Caco-2 (cell line): ENCODE results near the gene CALML5. TPM values are rescaled to one million over a fixed set of nuclear protein-coding genes. Genes with fewer than 3 reads are reported as not detected.

Experiments
- BruUV-seq: library from RNA; stranded (reverse); fragments of 400-500 nt; replicated peaks from 2 replicates; lab custom pipeline; 2021; lab: Mats Ljungman, UMichigan
- CTCF ChIA-PET: fragments of 300-600 bp; sonication (Branson Sonifier 250); formaldehyde crosslinking; loops from one replicate; lab custom pipeline; 2022; ENCODE audit warnings: antibody characterized with exemption; lab: Charles Lee
- POLR2A ChIA-PET: fragments of 300-600 bp; sonication (Branson Sonifier 250); formaldehyde crosslinking; loops from one replicate; lab custom pipeline; 2022; ENCODE audit warnings: antibody characterized with exemption; lab: Charles Lee
- DNase-seq, 2 experiments: peaks; one replicate each; pipeline versions ENCODE4 v3.0.0 to v3.0.0-alpha.2; 2020 to 2022
- H3K27me3 ChIP-seq: replicated peaks from 2 replicates; pipeline ENCODE4 v1.6.0; 2011; ENCODE audit warnings: low read length; ENCODE audit not compliant: control insufficient read depth, insufficient read depth
- H3K36me3 ChIP-seq: 2 replicates; pipeline ENCODE4 v1.5.1; 2011; ENCODE audit warnings: low read length; ENCODE audit not compliant: control insufficient read depth, insufficient read depth
- H3K4me1 ChIP-seq: fragments of 250-450 bp; sonication (Bioruptor Pico); 2 replicates; pipeline ENCODE4 v1.5.1; 2020; ENCODE audit warnings: mild to moderate bottlenecking
- H3K4me3 ChIP-seq: 2 replicates; pipeline ENCODE4 v1.5.1; 2011; ENCODE audit warnings: low read depth, mild to moderate bottlenecking, control low read depth, low read length
- H3K9me3 ChIP-seq: fragments of 250-450 bp; sonication (Bioruptor Pico); 2 replicates; pipeline ENCODE4 v1.5.1; 2020; ENCODE audit warnings: mild to moderate bottlenecking, moderate library complexity
- H3K27ac Mint-ChIP-seq: one replicate; pipeline ENCODE4 v1.8.0; 2022; ENCODE audit warnings: mixed read lengths; ENCODE audit not compliant: unreplicated experiment
- H3K27me3 Mint-ChIP-seq: one replicate; pipeline ENCODE4 v1.8.0; 2022; ENCODE audit warnings: mixed read lengths; ENCODE audit not compliant: insufficient read depth, unreplicated experiment
- H3K36me3 Mint-ChIP-seq: one replicate; pipeline ENCODE4 v1.8.0; 2022; ENCODE audit warnings: mild to moderate bottlenecking, mixed read lengths; ENCODE audit not compliant: insufficient read depth, unreplicated experiment
- H3K4me1 Mint-ChIP-seq: one replicate; pipeline ENCODE4 v1.8.0; 2022; ENCODE audit warnings: low read depth, mixed read lengths; ENCODE audit not compliant: unreplicated experiment
- H3K4me3 Mint-ChIP-seq: one replicate; pipeline ENCODE4 v1.8.0; 2022; ENCODE audit warnings: mild to moderate bottlenecking, moderate library complexity, mixed read lengths; ENCODE audit not compliant: unreplicated experiment
- H3K9me3 Mint-ChIP-seq: one replicate; pipeline ENCODE4 v1.8.0; 2022; ENCODE audit warnings: mixed read lengths; ENCODE audit not compliant: unreplicated experiment
- intact Hi-C: fragments of 100-400 bp; cut with micrococcal nuclease; formaldehyde crosslinking; loops from one replicate; pipeline ENCODE4 v1.10.0; 2022; ENCODE audit not compliant: unreplicated experiment
- total RNA-seq: library from RNA; stranded (reverse); gene quantifications from 2 replicates; pipeline ENCODE4 v1.2.3, GENCODE V29; 2022
- TF ChIP-seq, protein P1 (sequence below), 2 experiments: fragments of 200-600 bp in 1 of 2; IDR thresholded peaks; 1 replicate in 1 of 2; 2 replicates in 1 of 2; pipeline versions ENCODE4 v1.5.1 to v1.8.0; 2011 to 2022; ENCODE audit warnings: antibody characterized with exemption in 1 of 2, control low read depth in 1 of 2, inconsistent platforms in 1 of 2, low read depth in 1 of 2, low read length in 1 of 2, mild to moderate bottlenecking in 1 of 2, moderate library complexity in 1 of 2; ENCODE audit not compliant: insufficient read depth in 1 of 2, severe bottlenecking in 1 of 2, unreplicated experiment in 1 of 2

Gene CALML5
- total RNA-seq, 1 experiment from 2014 or later = not detected

DNA sequence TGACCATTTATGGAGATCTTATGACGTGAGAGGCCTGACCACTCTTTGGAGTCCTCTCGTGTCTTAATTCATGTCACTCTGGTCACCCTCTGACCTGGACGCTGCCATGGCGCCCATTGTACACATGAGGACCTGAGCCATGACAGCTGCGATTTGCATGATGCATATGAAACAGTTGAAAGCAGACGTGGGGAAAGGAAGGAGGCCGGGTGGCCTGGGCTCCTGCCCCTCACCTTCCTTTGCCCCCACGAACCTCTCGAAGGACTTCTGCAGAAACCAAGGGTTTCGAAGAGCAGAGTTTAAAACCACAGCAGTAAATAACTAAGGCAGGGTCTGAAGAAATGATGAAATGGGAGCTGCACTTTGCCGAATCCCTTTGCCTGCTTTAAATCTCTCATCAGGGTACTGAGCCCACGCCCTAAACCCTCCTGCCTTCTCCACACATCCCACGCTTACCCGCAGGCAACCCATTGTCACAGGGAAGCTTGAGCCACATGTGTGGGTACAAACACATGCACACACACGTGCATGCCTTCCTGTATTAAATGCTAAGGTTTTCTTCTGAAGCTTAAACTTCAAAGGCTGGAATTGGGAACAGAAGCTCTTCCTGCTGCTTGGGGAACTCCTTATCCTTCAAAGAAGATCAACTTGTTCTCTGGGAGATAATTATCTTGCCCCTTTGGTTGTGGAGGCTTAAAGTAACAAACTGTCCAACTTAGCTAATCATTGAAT, 13.7 kb upstream of the CALML5 start:
- Histone ChIP-seq H3K4me1 (peaks cover 71% of the 10 kb centered on the region), H3K27me3 (no peaks in the 10 kb centered on the region), H3K9me3 (no peaks in the 10 kb centered on the region), H3K36me3 (no peaks in the 10 kb centered on the region), H3K4me3 (no peak overlapping the region)
- intact Hi-C loops = no loop called here
- ChIA-PET CTCF (no interaction called here), POLR2A (interaction anchor here (0.7 to 1.1 kb wide), 3 partner anchors 13 to 377 kb away, joined by 3 to 4 read pairs (median 3); partner anchors contain the start of genes CALML5 and FBH1)
- Mint-ChIP-seq H3K9me3 (no peaks in the 10 kb centered on the region), H3K27ac (peak overlapping the region; percentile 74), H3K27me3 (no peaks in the 10 kb centered on the region), H3K4me1 (peaks cover 67% of the 10 kb centered on the region), H3K36me3 (peaks cover 9% of the 10 kb centered on the region), H3K4me3 (no peak overlapping the region)
- no TSS peak for BruUV-seq
- TF ChIP-seq, protein P1, sequence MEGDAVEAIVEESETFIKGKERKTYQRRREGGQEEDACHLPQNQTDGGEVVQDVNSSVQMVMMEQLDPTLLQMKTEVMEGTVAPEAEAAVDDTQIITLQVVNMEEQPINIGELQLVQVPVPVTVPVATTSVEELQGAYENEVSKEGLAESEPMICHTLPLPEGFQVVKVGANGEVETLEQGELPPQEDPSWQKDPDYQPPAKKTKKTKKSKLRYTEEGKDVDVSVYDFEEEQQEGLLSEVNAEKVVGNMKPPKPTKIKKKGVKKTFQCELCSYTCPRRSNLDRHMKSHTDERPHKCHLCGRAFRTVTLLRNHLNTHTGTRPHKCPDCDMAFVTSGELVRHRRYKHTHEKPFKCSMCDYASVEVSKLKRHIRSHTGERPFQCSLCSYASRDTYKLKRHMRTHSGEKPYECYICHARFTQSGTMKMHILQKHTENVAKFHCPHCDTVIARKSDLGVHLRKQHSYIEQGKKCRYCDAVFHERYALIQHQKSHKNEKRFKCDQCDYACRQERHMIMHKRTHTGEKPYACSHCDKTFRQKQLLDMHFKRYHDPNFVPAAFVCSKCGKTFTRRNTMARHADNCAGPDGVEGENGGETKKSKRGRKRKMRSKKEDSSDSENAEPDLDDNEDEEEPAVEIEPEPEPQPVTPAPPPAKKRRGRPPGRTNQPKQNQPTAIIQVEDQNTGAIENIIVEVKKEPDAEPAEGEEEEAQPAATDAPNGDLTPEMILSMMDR (IDR thresholded peaks at IDR 0.05; ENCODE audit: insufficient read depth in 1 of 2, low read depth in 1 of 2, low read length in 1 of 2, severe bottlenecking in 1 of 2, unreplicated experiment in 1 of 2) = no peak
- no peak for DNase-seq

DNA sequence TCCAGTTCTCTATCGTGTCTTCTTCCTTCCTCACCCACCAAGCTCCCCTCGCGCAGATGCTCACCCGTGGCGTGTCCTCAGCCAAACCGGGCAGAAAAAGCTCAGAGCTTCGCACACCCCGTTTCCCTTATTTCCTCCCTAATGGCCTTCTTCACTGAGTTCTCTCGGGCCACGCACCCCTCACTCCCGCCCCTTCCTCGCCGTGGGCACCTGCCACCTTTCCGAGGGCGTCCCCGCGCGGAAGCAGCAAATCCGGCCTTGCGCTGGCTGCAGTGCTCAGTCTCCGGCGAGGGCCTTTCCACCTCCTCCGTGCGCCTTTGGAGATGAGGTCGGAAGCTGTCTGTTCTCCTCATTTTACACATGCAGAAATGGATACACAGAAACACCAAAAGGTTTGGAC, 13.0 kb upstream of the CALML5 start:
- Mint-ChIP-seq H3K27me3 (no peaks in the 10 kb centered on the region), H3K4me3 (no peak overlapping the region), H3K36me3 (peaks cover 5% of the 10 kb centered on the region), H3K27ac (peak overlapping the region; percentile 74), H3K9me3 (no peaks in the 10 kb centered on the region), H3K4me1 (peaks cover 63% of the 10 kb centered on the region)
- TF ChIP-seq, protein P1 (IDR thresholded peaks at IDR 0.05; ENCODE audit: insufficient read depth in 1 of 2, low read depth in 1 of 2, low read length in 1 of 2, severe bottlenecking in 1 of 2, unreplicated experiment in 1 of 2) = no peak
- Histone ChIP-seq H3K9me3 (no peaks in the 10 kb centered on the region), H3K27me3 (no peaks in the 10 kb centered on the region), H3K36me3 (no peaks in the 10 kb centered on the region), H3K4me1 (peaks cover 70% of the 10 kb centered on the region), H3K4me3 (no peak overlapping the region)
- BruUV-seq = no TSS peak
- no peak for DNase-seq
- CTCF ChIA-PET = no interaction called here
- intact Hi-C loops = no loop called here
- POLR2A ChIA-PET = interaction anchor here (1.1 kb wide), 1 partner anchor 66 kb away, joined by 4 read pairs; no protein-coding TSS in a partner anchor

DNA sequence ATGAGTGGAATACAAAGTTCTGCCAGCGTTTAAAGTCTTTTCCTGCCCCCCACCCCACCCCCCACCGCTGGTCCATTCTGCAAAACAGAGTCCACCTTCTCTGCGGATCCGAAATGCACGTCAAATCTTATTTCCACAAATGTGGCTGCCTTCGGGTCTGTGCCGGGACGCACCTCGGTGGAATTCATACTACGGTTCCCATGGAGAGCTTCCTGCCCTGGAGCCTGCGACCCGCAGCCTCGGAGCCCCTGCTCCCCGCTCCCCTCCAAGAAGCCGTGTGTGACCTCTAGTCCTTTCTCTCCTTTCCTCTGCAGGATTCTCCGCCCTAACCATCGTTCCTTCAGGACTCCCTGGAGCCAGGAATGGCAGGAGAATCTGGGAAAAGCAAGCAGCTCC, 12.5 kb upstream of the CALML5 start:
- H3K9me3 Mint-ChIP-seq = no peaks in the 10 kb centered on the region
- Histone ChIP-seq H3K27me3 (no peaks in the 10 kb centered on the region), H3K4me3 (no peak overlapping the region), H3K4me1 (peaks cover 66% of the 10 kb centered on the region), H3K9me3 (no peaks in the 10 kb centered on the region), H3K36me3 (no peaks in the 10 kb centered on the region)
- ChIA-PET POLR2A (no interaction called here), CTCF (no interaction called here)
- peaks cover 5% of the 10 kb centered on the region for H3K36me3 Mint-ChIP-seq
- BruUV-seq = no TSS peak
- intact Hi-C loops = no loop called here
- no peaks in the 10 kb centered on the region for H3K27me3 Mint-ChIP-seq
- no peak for DNase-seq
- peaks cover 59% of the 10 kb centered on the region for H3K4me1 Mint-ChIP-seq
- no peak overlapping the region for H3K4me3 Mint-ChIP-seq
- TF ChIP-seq, protein P1 (IDR thresholded peaks at IDR 0.05; ENCODE audit: insufficient read depth in 1 of 2, low read depth in 1 of 2, low read length in 1 of 2, severe bottlenecking in 1 of 2, unreplicated experiment in 1 of 2) = no peak
- peak overlapping the region; percentile 74 for H3K27ac Mint-ChIP-seq
